ENCODE data around the gene VPS33A. TPM values are rescaled to one million over a fixed set of nuclear protein-coding genes. Genes with fewer than 3 reads are reported as not detected.
"Not testable (repeated sequence)": the region's sequence is repeated elsewhere in the genome, so short reads cannot be mapped to it uniquely, and the experiment has no call there.

Gene VPS33A
- total RNA-seq, 2 experiments from 2014 or later: 19.7 to 21.4 TPM

DNA sequence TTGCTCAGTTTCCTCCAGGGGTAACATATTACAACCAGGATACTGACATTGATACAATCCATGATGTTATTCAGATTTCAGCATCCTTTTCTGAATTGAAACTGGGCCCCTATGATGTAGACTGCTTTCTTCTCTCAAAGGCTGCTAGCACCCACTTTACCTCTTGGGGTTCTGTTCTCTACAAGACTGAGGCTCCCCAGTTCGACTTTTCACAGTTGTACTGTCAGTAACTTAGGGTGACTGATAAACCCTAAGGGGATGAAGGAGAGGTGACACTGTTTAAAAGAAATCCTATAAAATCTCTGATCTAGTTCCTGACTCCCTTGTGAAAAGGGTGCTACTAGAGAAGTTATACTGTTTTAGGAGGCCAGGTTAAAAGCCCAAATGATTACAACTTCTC lies 818 bp downstream of the VPS33A start:
- peaks cover 2% of the 10 kb centered on the region for H3K27me3 Mint-ChIP-seq
- ATAC-seq: peak; percentile 9
- ChIA-PET CTCF (interaction anchor here (0.7 to 1.1 kb wide), 2 partner anchors 9 to 21 kb away, joined by 3 read pairs; no protein-coding TSS in a partner anchor), POLR2A (interaction anchor here (0.5 kb wide), 1 partner anchor 13 kb away, joined by 3 read pairs; no protein-coding TSS in a partner anchor)
- intact Hi-C loops (cut with micrococcal nuclease): no loop called here
- H3K4me3 Mint-ChIP-seq: peak overlapping the region; percentile 97
- no peaks in the 10 kb centered on the region for H3K9me3 Mint-ChIP-seq
- peaks cover 14% of the 10 kb centered on the region for H3K36me3 Mint-ChIP-seq (ENCODE audit: low read depth)
- peaks cover 15% of the 10 kb centered on the region for H3K4me1 Mint-ChIP-seq (ENCODE audit: low read depth)
- no peak for TF ChIP-seq CTCF (IDR thresholded peaks at IDR 0.05)
- no peak for DNase-seq
- peak overlapping the region; percentile 99 for H3K27ac Mint-ChIP-seq

DNA sequence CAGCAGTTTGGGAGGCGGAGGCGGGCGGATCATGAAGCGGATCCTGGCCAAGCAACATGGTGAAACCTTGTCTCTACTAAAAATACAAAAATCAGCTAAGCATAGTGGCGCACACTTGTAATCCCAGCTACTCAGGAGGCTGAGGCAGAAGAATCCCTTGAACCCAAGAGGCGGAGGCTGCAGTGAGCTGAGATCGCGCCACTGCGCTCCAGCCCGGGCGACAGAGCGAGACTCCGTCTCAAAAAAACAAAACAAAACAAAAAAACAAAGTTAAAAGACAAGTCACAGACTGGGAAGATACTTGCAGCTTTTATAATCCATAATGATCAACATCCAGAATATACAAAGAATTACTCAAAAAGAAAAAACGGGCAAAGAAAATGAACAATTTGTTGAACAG lies 5.6 kb downstream of the VPS33A start:
- ChIA-PET POLR2A (interaction anchor here (1.0 to 1.4 kb wide), 2 partner anchors 12 to 20 kb away, joined by 3 to 5 read pairs; no protein-coding TSS in a partner anchor), CTCF (interaction anchor here (1.0 to 1.1 kb wide), 2 partner anchors 16 to 36 kb away, joined by 3 to 4 read pairs; no protein-coding TSS in a partner anchor)
- DNase-seq; H3K27me3 Mint-ChIP-seq; H3K27ac Mint-ChIP-seq; H3K9me3 Mint-ChIP-seq; intact Hi-C loops (cut with micrococcal nuclease); ATAC-seq; H3K4me3 Mint-ChIP-seq: not testable (repeated sequence)
- H3K36me3 Mint-ChIP-seq (ENCODE audit: low read depth): peaks cover 27% of the 10 kb centered on the region
- H3K4me1 Mint-ChIP-seq (ENCODE audit: low read depth): peaks cover 18% of the 10 kb centered on the region

DNA sequence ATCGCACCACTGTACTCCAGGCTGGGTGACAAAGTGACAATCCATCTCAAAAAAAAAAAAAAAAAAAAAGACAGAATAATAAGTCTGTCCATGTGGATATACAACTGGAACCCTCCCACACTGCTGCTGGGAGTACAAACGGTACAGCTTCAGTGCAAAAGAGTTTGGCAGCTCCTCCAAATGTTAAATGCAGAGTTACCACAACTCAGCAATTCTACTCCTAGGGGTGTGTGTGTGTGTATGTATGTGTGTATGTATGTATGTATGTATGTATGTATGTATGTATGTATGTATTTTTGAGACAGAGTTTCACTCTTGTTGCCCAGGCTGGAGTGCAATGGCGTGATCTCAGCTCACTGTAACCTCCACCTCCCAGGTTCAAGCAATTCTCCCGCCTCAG lies 7.4 kb downstream of the VPS33A start:
- POLR2A ChIA-PET: not testable (repeated sequence)
- H3K36me3 Mint-ChIP-seq (ENCODE audit: low read depth): peaks cover 28% of the 10 kb centered on the region

GRCh38 chr12:122258462-122258861 lies 7.8 kb downstream of the VPS33A start:
- Mint-ChIP-seq H3K36me3 (ENCODE audit: low read depth) (peaks cover 28% of the 10 kb centered on the region), H3K4me1 (ENCODE audit: low read depth) (peaks cover 10% of the 10 kb centered on the region), H3K27ac (peak overlapping the region; percentile 23)
- H3K4me3 Mint-ChIP-seq; DNase-seq; H3K27me3 Mint-ChIP-seq; H3K9me3 Mint-ChIP-seq; CTCF ChIA-PET; ATAC-seq; POLR2A ChIA-PET; intact Hi-C loops (cut with micrococcal nuclease): not testable (repeated sequence)

More for the DNA sequence above, 7.4 kb downstream of the VPS33A start:
- CTCF ChIA-PET; H3K27ac Mint-ChIP-seq; H3K4me3 Mint-ChIP-seq; H3K27me3 Mint-ChIP-seq; intact Hi-C loops (cut with micrococcal nuclease); ATAC-seq; H3K9me3 Mint-ChIP-seq; DNase-seq: not testable (repeated sequence)
- peaks cover 10% of the 10 kb centered on the region for H3K4me1 Mint-ChIP-seq (ENCODE audit: low read depth)

- Mint-ChIP-seq H3K36me3 (ENCODE audit: low read depth) (peaks cover 13% of the 10 kb centered on the region), H3K4me3 (no peak overlapping the region), H3K27ac (no peak overlapping the region), H3K9me3 (no peaks in the 10 kb centered on the region), H3K4me1 (ENCODE audit: low read depth) (peaks cover 3% of the 10 kb centered on the region), H3K27me3 (no peaks in the 10 kb centered on the region)
- no peak for DNase-seq
- POLR2A ChIA-PET: interaction anchor here (1.5 to 1.9 kb wide), 2 partner anchors 10 to 12 kb away, joined by 4 to 8 read pairs; no protein-coding TSS in a partner anchor
- intact Hi-C loops (cut with micrococcal nuclease): no loop called here
- no peak for ATAC-seq
- CTCF ChIA-PET: no interaction called here
- TF ChIP-seq CTCF (IDR thresholded peaks at IDR 0.05): no peak
These were observed 15.8 kb downstream of the VPS33A start for GRCh38 chr12:122250536-122250935.

- Mint-ChIP-seq H3K4me3 (no peak overlapping the region), H3K27me3 (no peaks in the 10 kb centered on the region), H3K27ac (no peak overlapping the region), H3K36me3 (ENCODE audit: low read depth) (peaks cover 13% of the 10 kb centered on the region), H3K9me3 (no peaks in the 10 kb centered on the region), H3K4me1 (ENCODE audit: low read depth) (peaks cover 4% of the 10 kb centered on the region)
- DNase-seq (no peak), ATAC-seq (no peak)
- POLR2A ChIA-PET: no interaction called here
- intact Hi-C loops (cut with micrococcal nuclease): no loop called here
- no peak for TF ChIP-seq CTCF (IDR thresholded peaks at IDR 0.05)
- CTCF ChIA-PET: no interaction called here
These were observed 16.2 kb downstream of the VPS33A start for GRCh38 chr12:122250047-122250446.

All from activated CD8-positive, alpha-beta T cell treated with anti-CD3 and anti-CD28 coated beads for 36 hours (primary cell).